Activated CD4-positive, alpha-beta memory T cell treated with anti-CD3 and anti-CD28 coated beads for 36 hours (primary cell): Measurements from ENCODE around the gene GALNT5. TPM values are rescaled to one million over a fixed set of nuclear protein-coding genes. Genes with fewer than 3 reads are reported as not detected.
"Not testable (repeated sequence)": the region's sequence is repeated elsewhere in the genome, so short reads cannot be mapped to it uniquely, and the experiment has no call there.

ENCODE experiments used
- CTCF ChIA-PET: fragments of 350-600 bp; sonication (Branson Sonifier 250); formaldehyde crosslinking; loops from one replicate; lab custom pipeline; 2021; ENCODE audit warnings: antibody characterized with exemption, inconsistent platforms; lab: Charles Lee
- POLR2A ChIA-PET: fragments of 350-600 bp; sonication (Branson Sonifier 250); formaldehyde crosslinking; loops from one replicate; lab custom pipeline; 2021; ENCODE audit warnings: antibody characterized with exemption; lab: Charles Lee
- DNase-seq: peaks from one replicate; pipeline ENCODE4 v3.0.0-alpha.2; 2020
- H3K27ac Mint-ChIP-seq: one replicate; pipeline ENCODE4 v1.8.0; 2021; ENCODE audit warnings: mixed read lengths
- H3K27me3 Mint-ChIP-seq: one replicate; pipeline ENCODE4 v1.8.0; 2021; ENCODE audit warnings: mixed read lengths
- H3K36me3 Mint-ChIP-seq: one replicate; pipeline ENCODE4 v1.8.0; 2021; ENCODE audit warnings: mixed read lengths
- H3K4me1 Mint-ChIP-seq: one replicate; pipeline ENCODE4 v1.8.0; 2021; ENCODE audit warnings: low read depth, mixed read lengths
- H3K4me3 Mint-ChIP-seq: one replicate; pipeline ENCODE4 v1.8.0; 2021; ENCODE audit warnings: mild to moderate bottlenecking, mixed read lengths
- H3K9me3 Mint-ChIP-seq: one replicate; pipeline ENCODE4 v1.8.0; 2021; ENCODE audit warnings: mixed read lengths
- intact Hi-C: fragments of 100-400 bp; cut with micrococcal nuclease; formaldehyde crosslinking; loops from one replicate; pipeline ENCODE4 v1.15.1; 2023
- total RNA-seq, 2 experiments: library from RNA; stranded (reverse); gene quantifications; one replicate each; pipeline ENCODE4 v1.2.3, GENCODE V29; 2021

GALNT5 gene
- total RNA-seq, 2 experiments from 2014 or later: not detected

DNA sequence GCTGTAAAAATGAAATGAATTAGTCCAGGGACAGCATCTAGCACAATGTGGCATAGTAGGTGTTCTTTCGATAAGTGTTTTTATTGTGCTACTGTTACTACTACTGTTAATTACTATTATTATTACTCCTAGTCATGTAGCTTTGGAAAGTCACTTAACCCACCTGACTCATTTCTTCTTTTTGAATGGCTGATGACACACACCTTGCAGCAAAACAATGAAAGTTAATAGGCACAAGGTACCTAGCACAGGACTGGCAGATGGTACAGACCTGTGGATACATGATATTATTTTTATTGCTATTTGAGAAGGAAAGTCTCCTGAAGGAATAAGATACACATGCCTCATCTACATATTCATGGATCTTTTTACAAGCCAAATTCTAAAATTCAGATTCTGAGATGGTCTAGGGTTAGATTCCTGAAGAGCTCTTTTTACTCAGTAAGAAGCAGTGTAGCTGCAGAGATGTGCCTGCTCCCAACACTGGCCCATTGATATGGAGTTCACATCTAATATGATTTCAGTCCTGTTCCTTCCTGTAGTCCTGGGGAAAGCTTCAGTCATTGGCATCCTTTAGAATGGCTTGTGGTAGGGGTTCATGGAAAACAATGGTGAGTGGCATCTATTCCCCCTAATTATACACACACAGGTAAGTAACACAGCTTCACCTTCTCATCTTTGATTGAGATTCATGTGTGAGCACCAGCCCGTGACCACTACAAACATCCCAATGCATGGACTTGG, 76.0 kb downstream of the GALNT5 start:
- Mint-ChIP-seq H3K4me3 (no peak overlapping the region), H3K27ac (peak overlapping the region; percentile 2), H3K4me1 (peaks cover 74% of the 10 kb centered on the region), H3K27me3 (no peaks in the 10 kb centered on the region), H3K36me3 (no peaks in the 10 kb centered on the region), H3K9me3 (no peaks in the 10 kb centered on the region)
- no peak for DNase-seq
- CTCF ChIA-PET: interaction anchor here (0.8 to 17.2 kb wide), 7 partner anchors 8 to 566 kb away, joined by 3 to 316 read pairs (median 4); partner anchors contain the start of gene ERMN
- POLR2A ChIA-PET: interaction anchor here (0.6 to 2.1 kb wide), 6 partner anchors 70 to 110 kb away, joined by 3 to 10 read pairs (median 5); partner anchors contain the start of gene CYTIP
- intact Hi-C loops: loop anchor here (1.0 to 2.0 kb wide), 2 partner anchors 131 to 565 kb away; no protein-coding TSS in a partner anchor

DNA sequence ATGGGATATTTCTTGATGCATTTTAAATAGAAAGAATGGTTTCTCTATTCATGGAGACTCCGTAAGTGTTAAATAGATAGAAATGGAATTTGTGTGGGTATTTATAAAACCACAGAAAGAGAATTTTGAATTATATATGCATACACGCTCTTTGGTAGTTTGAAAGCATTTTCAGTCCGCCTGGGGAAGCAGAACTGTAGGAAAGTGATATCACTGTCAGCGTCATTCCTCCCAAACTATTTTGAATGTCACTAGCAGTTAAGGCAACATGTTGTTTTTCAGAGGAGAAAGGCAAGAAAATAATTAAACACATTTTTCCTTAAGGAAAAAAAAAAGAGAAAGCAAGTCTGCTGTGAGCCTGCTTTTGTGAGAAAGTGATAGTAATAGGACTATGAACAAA, 76.8 kb downstream of the GALNT5 start:
- Mint-ChIP-seq H3K36me3 (no peaks in the 10 kb centered on the region), H3K27me3 (no peaks in the 10 kb centered on the region), H3K27ac (peak overlapping the region; percentile 11), H3K4me3 (peak overlapping the region; percentile 3), H3K4me1 (peaks cover 70% of the 10 kb centered on the region), H3K9me3 (no peaks in the 10 kb centered on the region)
- intact Hi-C loops: no loop called here
- POLR2A ChIA-PET: interaction anchor here (0.5 to 1.9 kb wide), 6 partner anchors 67 to 570 kb away, joined by 3 to 10 read pairs (median 4); no protein-coding TSS in a partner anchor
- CTCF ChIA-PET: interaction anchor here (0.7 to 17.2 kb wide), 14 partner anchors 9 to 289 kb away, joined by 3 to 316 read pairs (median 20); partner anchors contain the start of gene ERMN
- DNase-seq: no peak

DNA sequence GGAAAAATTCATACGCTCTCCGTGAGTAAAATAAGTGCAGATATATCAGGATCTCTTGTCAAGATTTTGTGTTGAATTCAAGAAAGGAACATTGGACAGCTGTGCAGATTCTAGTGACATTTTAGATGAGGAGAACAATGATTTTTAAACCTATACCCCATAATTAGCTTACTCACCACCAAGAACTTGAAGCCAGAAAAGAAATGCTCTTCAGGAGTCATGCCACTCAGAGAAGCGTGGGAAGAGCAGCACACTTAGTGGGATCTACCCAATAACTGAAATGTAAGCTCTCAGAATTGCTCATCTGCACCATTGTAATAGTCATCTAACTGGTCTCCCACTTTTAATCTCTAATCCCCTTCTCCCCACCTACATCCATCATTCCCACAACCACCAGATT, 77.3 kb downstream of the GALNT5 start:
- Mint-ChIP-seq H3K36me3 (no peaks in the 10 kb centered on the region), H3K4me3 (no peak overlapping the region), H3K9me3 (no peaks in the 10 kb centered on the region), H3K4me1 (peaks cover 69% of the 10 kb centered on the region), H3K27ac (peak overlapping the region; percentile 31), H3K27me3 (no peaks in the 10 kb centered on the region)
- POLR2A ChIA-PET: interaction anchor here (0.5 to 1.9 kb wide), 6 partner anchors 67 to 570 kb away, joined by 3 to 10 read pairs (median 4); no protein-coding TSS in a partner anchor
- CTCF ChIA-PET: interaction anchor here (0.7 to 17.2 kb wide), 21 partner anchors 8 to 678 kb away, joined by 3 to 316 read pairs (median 9); partner anchors contain the start of gene ERMN
- intact Hi-C loops: no loop called here
- DNase-seq: no peak

DNA sequence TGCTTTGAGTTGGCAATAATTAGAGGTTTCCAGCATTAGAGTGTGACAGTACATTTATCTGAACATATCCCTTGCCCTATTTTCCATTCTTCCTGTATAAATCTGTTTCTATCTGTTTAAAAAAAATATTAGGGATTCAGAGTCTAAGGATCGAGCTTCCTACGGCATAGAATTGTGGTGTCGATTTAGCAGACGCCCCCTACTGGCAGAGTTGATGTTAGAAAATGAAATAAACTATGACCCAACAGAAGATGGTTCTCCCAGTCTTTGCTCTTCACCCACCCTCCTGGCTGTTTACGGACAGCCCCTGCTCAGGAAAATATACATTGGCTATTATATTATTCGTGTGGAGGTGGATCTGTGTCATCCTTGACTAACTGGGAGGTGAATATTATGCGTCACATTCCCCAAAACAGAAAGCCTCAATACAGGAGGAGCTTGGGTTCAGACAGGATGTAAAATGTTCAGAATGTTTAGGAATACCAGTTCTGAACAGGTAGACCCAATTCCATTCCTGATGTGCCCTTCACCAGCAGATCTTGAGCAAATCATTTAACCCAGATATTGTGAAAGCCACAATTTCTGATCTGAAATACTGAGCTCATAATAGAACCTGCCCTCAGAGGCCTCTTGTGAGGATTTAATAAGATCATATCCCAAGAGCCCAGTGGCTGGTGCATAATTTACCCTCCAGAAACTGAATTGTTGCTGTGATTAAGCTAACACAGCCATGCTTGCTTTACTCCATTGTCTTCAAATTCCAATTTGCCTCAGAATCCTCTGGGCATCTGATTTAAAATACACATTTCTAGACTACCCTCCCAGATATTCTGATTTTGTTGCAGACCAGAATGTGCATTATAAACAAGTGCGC, 78.9 kb downstream of the GALNT5 start:
- Mint-ChIP-seq H3K27me3 (no peaks in the 10 kb centered on the region), H3K36me3 (peaks cover 7% of the 10 kb centered on the region), H3K4me3 (peak overlapping the region; percentile 52), H3K9me3 (peaks cover 6% of the 10 kb centered on the region), H3K4me1 (peaks cover 55% of the 10 kb centered on the region), H3K27ac (peak overlapping the region; percentile 40)
- CTCF ChIA-PET: interaction anchor here (0.6 to 17.2 kb wide), 47 partner anchors 10 to 688 kb away, joined by 3 to 316 read pairs (median 5); partner anchors contain the start of genes ACVR1, CYTIP and ERMN
- intact Hi-C loops: loop anchor here (1.0 to 2.0 kb wide), 3 partner anchors 28 to 75 kb away; no protein-coding TSS in a partner anchor
- POLR2A ChIA-PET: interaction anchor here (0.6 to 1.8 kb wide), 3 partner anchors 9 to 102 kb away, joined by 3 to 4 read pairs (median 3); no protein-coding TSS in a partner anchor
- DNase-seq: peak; percentile 43

DNA sequence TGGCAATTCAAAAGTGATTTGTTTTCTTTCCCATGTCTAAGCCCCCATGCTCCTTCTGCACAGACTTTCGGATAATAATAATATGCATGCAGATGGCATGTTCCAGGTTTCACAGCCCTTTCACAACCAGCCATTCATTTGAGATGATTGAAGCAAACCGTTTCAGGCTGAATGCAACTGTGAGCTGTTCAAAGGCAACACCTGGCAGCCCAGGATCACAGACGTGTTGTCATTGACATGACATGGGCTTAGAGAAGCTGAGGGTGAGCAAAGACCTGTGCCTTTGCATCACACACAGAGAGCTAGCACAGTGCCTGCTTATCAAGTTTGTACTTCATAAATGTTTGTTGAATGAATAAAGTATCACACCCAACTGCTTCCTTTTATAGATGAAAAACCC, 80.5 kb downstream of the GALNT5 start:
- POLR2A ChIA-PET: no interaction called here
- Mint-ChIP-seq H3K36me3 (peaks cover 24% of the 10 kb centered on the region), H3K27me3 (no peaks in the 10 kb centered on the region), H3K4me1 (peaks cover 40% of the 10 kb centered on the region), H3K9me3 (peaks cover 22% of the 10 kb centered on the region), H3K27ac (no peak overlapping the region), H3K4me3 (no peak overlapping the region)
- intact Hi-C loops: loop anchor here (2.0 kb wide), 1 partner anchor 27 kb away; no protein-coding TSS in a partner anchor
- CTCF ChIA-PET: interaction anchor here (1.1 to 17.2 kb wide), 6 partner anchors 11 to 106 kb away, joined by 3 to 316 read pairs (median 44); partner anchors contain the start of genes CYTIP and ERMN
- no peak for DNase-seq

DNA sequence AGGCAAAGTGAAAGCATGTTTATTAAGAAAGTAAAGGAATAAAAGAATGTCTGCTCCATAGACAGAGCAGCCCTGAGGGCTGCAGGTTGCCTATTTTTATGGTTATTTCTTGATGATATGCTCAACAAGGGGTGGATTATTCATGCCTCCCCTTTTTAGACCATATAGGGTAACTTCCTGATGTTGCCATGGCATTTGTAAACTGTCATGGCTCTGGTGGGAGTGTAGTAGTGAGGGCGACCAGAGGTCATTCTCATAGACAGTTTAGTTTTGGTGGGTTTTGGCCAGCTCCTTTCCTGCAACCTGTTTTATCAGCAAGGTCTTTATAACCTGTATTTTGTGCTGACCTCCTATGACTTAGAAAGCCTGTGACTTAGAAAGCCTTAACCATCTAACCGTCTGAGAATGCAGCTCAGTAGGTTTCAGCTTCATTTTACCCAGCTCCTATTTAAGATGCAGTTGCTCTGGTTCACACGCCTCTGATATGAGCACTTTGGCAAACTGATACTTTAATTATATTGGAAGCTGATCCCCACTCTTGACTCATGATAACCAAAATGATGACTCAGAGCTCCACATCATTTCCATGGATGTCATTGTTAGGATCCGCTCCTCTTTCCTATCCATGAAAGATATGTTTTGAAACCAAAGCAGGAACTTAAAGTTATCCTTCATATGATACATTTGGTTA, 82.6 kb downstream of the GALNT5 start:
- intact Hi-C loops: no loop called here
- POLR2A ChIA-PET: no interaction called here

DNA sequence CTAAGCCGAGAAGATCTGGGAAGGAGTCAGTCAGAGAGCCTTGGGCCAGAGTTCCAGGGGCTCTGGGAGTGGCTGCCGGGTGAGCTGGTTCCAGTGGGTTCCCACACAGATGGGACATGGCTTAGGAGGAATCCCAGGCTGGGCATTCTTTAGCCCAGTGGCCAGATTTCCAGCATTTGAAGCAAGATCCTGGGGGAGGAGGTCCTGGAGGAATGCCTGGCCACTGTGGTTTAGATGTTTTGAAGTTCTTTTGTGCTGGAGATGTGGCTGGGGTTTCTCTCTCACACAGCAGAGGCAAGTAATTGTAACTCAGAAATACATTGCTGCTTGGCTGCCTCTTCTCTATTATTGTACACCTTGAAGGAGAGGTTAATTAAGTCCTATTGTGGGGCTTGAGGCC, 83.9 kb downstream of the GALNT5 start:
- POLR2A ChIA-PET, H3K27ac Mint-ChIP-seq, intact Hi-C loops, DNase-seq, H3K4me3 Mint-ChIP-seq, H3K4me1 Mint-ChIP-seq, H3K27me3 Mint-ChIP-seq: not testable (repeated sequence)
- H3K9me3 Mint-ChIP-seq: peaks cover 45% of the 10 kb centered on the region
- CTCF ChIA-PET: interaction anchor here (0.7 to 0.9 kb wide), 2 partner anchors 14 to 163 kb away, joined by 4 read pairs; no protein-coding TSS in a partner anchor
- H3K36me3 Mint-ChIP-seq: peaks cover 44% of the 10 kb centered on the region

More for the DNA sequence above, 82.6 kb downstream of the GALNT5 start:
- Mint-ChIP-seq H3K27me3 (no peaks in the 10 kb centered on the region), H3K36me3 (peaks cover 41% of the 10 kb centered on the region), H3K9me3 (peaks cover 41% of the 10 kb centered on the region), H3K4me1 (peaks cover 19% of the 10 kb centered on the region), H3K27ac (no peak overlapping the region), H3K4me3 (no peak overlapping the region)
- CTCF ChIA-PET: interaction anchor here (5.2 kb wide), 1 partner anchor 14 kb away, joined by 81 read pairs; the partner anchor contains the start of gene ERMN
- DNase-seq: no peak

DNA sequence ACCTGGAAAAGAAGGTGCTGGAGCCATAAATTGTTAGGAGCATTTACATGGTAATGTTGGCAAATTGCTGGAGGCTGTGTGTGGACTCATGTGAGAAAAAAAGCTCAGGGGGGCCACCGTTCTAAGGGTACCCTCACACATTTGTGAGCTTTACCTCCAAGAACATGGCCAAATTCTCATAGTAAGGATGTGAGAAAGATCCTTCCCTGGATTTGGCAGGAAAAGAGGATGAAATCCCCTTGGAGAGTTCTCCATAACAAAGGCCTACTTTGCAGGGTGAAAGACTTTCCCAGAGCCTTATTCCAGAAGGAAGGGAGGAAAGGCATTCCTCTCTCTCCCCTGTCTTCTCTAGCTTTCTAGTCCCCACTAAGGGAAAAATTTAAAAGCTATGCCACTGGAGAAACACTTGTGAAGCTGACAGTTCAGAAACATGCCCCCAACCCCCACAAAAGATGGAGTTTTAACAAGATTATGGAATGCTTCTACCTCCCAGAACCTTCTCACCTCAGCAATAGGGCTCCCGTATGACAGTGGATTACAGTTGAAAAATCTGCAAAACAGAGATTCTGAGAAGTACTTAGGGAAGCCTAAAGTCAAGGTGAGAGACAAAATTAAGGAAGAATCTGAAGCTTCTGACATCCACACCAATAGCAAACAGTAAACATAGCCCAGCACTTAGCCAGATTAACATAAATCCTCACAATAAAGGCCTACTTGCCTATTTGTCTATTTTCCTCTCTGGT, 88.3 kb downstream of the GALNT5 start:
- H3K4me1 Mint-ChIP-seq: peaks cover 12% of the 10 kb centered on the region
- H3K27me3 Mint-ChIP-seq: no peaks in the 10 kb centered on the region
- H3K27ac Mint-ChIP-seq: no peak overlapping the region
- POLR2A ChIA-PET: interaction anchor here (0.7 kb wide), 1 partner anchor 95 kb away, joined by 3 read pairs; no protein-coding TSS in a partner anchor
- intact Hi-C loops: no loop called here
- peaks cover 41% of the 10 kb centered on the region for H3K36me3 Mint-ChIP-seq
- CTCF ChIA-PET: interaction anchor here (1.5 to 3.1 kb wide), 2 partner anchors 10 to 18 kb away, joined by 5 to 49 read pairs; no protein-coding TSS in a partner anchor
- no peak for DNase-seq
- peaks cover 45% of the 10 kb centered on the region for H3K9me3 Mint-ChIP-seq
- no peak overlapping the region for H3K4me3 Mint-ChIP-seq

DNA sequence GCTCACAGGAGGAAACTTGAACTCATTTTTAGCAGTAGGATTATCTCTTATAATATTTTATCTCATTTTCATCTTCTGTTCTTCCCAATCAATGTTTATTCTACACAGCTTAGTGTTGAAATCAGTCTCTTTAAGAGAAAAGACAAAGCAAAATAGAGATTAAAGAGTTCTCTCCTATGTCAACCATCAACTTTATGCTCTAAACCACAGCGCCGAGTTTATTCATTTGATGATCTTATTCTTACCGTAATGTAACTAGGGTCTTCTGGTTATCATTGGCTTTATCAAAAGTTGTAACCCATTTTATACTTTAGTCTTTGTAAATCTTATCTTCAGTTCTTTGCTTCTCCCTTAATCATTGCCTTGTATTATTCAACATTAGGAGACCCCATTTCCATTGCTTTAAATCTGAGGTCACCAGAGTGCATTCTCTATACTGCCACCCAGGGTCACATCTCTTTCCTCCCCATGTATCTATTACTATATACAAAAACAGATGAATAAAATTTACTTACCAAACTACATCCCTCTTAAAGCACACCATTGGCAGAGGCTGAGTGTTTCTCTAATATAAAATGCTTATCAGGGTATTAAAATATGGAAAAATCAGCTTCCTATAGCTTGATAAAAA, 90.9 kb downstream of the GALNT5 start:
- POLR2A ChIA-PET: no interaction called here
- intact Hi-C loops: no loop called here
- CTCF ChIA-PET: interaction anchor here (1.5 to 10.0 kb wide), 2 partner anchors 12 to 21 kb away, joined by 3 to 64 read pairs; no protein-coding TSS in a partner anchor
- Mint-ChIP-seq H3K4me1 (peaks cover 14% of the 10 kb centered on the region), H3K9me3 (peaks cover 19% of the 10 kb centered on the region), H3K36me3 (peaks cover 18% of the 10 kb centered on the region), H3K27ac (no peak overlapping the region), H3K27me3 (no peaks in the 10 kb centered on the region), H3K4me3 (no peak overlapping the region)
- no peak for DNase-seq

DNA sequence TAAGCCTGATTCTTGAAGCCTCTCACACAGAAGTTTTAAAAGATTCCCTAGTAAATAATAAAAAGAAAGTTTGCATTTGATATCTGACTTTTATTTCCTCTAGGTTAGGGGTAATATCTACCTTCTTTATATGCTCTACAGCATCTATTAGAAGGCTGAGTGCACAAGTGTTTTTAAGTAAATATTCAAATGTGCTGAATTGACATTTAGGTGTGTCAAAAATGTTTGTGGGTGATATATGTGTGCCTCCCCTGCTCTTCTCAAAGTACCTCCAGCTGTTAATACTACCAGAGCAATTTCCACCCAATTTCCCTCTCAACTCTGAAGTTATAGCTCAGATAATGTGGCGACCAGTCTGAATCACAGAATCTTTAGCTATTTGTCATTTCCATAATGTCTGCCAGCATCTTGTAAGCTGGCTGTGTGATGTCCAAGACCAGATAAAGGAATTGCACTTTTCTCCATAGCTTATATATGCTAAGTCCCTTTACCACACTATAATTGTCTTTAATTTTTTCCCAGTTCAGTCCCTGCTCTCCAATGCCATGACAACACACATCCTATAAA, 92.5 kb downstream of the GALNT5 start:
- POLR2A ChIA-PET: no interaction called here
- intact Hi-C loops: no loop called here

More for the DNA sequence above, 92.5 kb downstream of the GALNT5 start:
- peaks cover 4% of the 10 kb centered on the region for H3K9me3 Mint-ChIP-seq
- no peak for DNase-seq
- peaks cover 14% of the 10 kb centered on the region for H3K4me1 Mint-ChIP-seq
- H3K27ac Mint-ChIP-seq: no peak overlapping the region
- H3K27me3 Mint-ChIP-seq: no peaks in the 10 kb centered on the region
- peaks cover 7% of the 10 kb centered on the region for H3K36me3 Mint-ChIP-seq
- no peak overlapping the region for H3K4me3 Mint-ChIP-seq
- CTCF ChIA-PET: interaction anchor here (0.7 to 10.0 kb wide), 2 partner anchors 14 to 22 kb away, joined by 3 to 64 read pairs; no protein-coding TSS in a partner anchor
